ENCODE data around the gene FASTKD2. TPM values are rescaled to one million over a fixed set of nuclear protein-coding genes. Genes with fewer than 3 reads are reported as not detected.
"Not testable (repeated sequence)": the region's sequence is repeated elsewhere in the genome, so short reads cannot be mapped to it uniquely, and the experiment has no call there.

The FASTKD2 gene
- total and polyA plus RNA-seq, 2 donors (not counting 3 experiments of a cell fraction or from before 2014, with no cell fraction given): 20.6 to 22.6 TPM

GRCh38 chr2:206805887-206806607, 40.6 kb downstream of the FASTKD2 start:
- Histone ChIP-seq H4K20me1 (replicated peaks; ENCODE audit: control insufficient read depth, extremely low read depth, insufficient read depth, low read length) (no peaks in the 10 kb centered on the region), H3K36me3 (ENCODE audit: control insufficient read depth in 2 of 2, extremely low read depth in 1 of 2, insufficient read depth in 2 of 2, low read length in 2 of 2) (no peaks in the 10 kb centered on the region), H2AFZ (ENCODE audit: low read depth, low read length) (no peak overlapping the region), H3K4me3 (replicated peaks in 1 of 3; ENCODE audit: insufficient read depth in 1 of 3, low read depth in 1 of 3, low read length in 3 of 3) (no peak overlapping the region), H3K79me2 (ENCODE audit: control insufficient read depth, insufficient read depth, low read length) (no peaks in the 10 kb centered on the region), H3K9me3 (replicated peaks; ENCODE audit: control insufficient read depth, insufficient read depth, low read length) (no peaks in the 10 kb centered on the region), H3K9me1 (replicated peaks; ENCODE audit: control insufficient read depth, extremely low read depth, insufficient read depth, low read length) (no peaks in the 10 kb centered on the region), H3K9ac (replicated peaks; ENCODE audit: extremely low read depth, insufficient read depth, low read length) (no peak overlapping the region), H3K27ac (ENCODE audit: insufficient read depth, low read depth, low read length) (no peak overlapping the region), H3K4me1 (ENCODE audit: control insufficient read depth, extremely low read depth, insufficient read depth, low read length) (no peaks in the 10 kb centered on the region), H3K4me2 (ENCODE audit: insufficient read depth, low read length) (no peak overlapping the region), H3K27me3 (ENCODE audit: control insufficient read depth in 2 of 2, insufficient read depth in 2 of 2, low read length in 2 of 2) (no peaks in the 10 kb centered on the region)
- intact Hi-C loops (cut with micrococcal nuclease) (loop anchor here (10.0 kb wide), 1 partner anchor 919 kb away; no protein-coding TSS in a partner anchor), dilution Hi-C loops (cut with MboI; ENCODE audit: extremely low pct_ligation_motif_present, low sequenced_read_pairs) (no loop called here)
- FAIRE-seq (peak; percentile 43), DNase-seq (ENCODE audit: low read depth, low spot score) (peak; percentile 5)
- ChIA-PET POLR2A (interaction anchor here (0.7 kb wide), 1 partner anchor 357 kb away, joined by 3 read pairs; no protein-coding TSS in a partner anchor), CTCF (no interaction called here)
- TF ChIP-seq MAX (IDR thresholded peaks at IDR 0.05; ENCODE audit: insufficient read depth, insufficient read length) (no peak), POLR2A (IDR thresholded peaks at IDR 0.05; ENCODE audit: low read depth, low read length) (no peak), MYC (IDR thresholded peaks at IDR 0.05; ENCODE audit: low read depth, low read length) (no peak), POLR2AphosphoS5 (IDR thresholded peaks at IDR 0.05; ENCODE audit: insufficient read depth, low read depth, low read length) (no peak), EZH2 (IDR thresholded peaks at IDR 0.05; ENCODE audit: borderline replicate concordance, low read depth, low read length, severe bottlenecking) (no peak), FOS (IDR thresholded peaks at IDR 0.05; ENCODE audit: borderline replicate concordance, insufficient read depth, low read length) (no peak), JUN (IDR thresholded peaks at IDR 0.05; ENCODE audit: borderline replicate concordance, insufficient read depth, insufficient read length, low read depth) (no peak), GATA2 (IDR thresholded peaks at IDR 0.05; ENCODE audit: insufficient read depth, insufficient read length, low read depth, low read length) (no peak), CTCF (IDR thresholded peaks at IDR 0.05; ENCODE audit: extremely low read depth in 1 of 2, insufficient read depth in 1 of 2, low read depth in 1 of 2, low read length in 2 of 2) (no peak)
- no TSS peak for BruUV-seq (replicated peaks)

GRCh38 chr2:206807624-206808023, 42.2 kb downstream of the FASTKD2 start:
- intact Hi-C loops (cut with micrococcal nuclease): loop anchor here (10.0 kb wide), 1 partner anchor 917 kb away; no protein-coding TSS in a partner anchor
- H3K9me3 ChIP-seq (replicated peaks; ENCODE audit: control insufficient read depth, insufficient read depth, low read length); CTCF ChIA-PET; H3K27ac ChIP-seq (ENCODE audit: insufficient read depth, low read depth, low read length); H3K4me1 ChIP-seq (ENCODE audit: control insufficient read depth, extremely low read depth, insufficient read depth, low read length); H3K9me1 ChIP-seq (replicated peaks; ENCODE audit: control insufficient read depth, extremely low read depth, insufficient read depth, low read length); H3K27me3 ChIP-seq (ENCODE audit: control insufficient read depth in 2 of 2, insufficient read depth in 2 of 2, low read length in 2 of 2); H3K36me3 ChIP-seq (ENCODE audit: control insufficient read depth in 2 of 2, extremely low read depth in 1 of 2, insufficient read depth in 2 of 2, low read length in 2 of 2); H3K4me3 ChIP-seq (replicated peaks in 1 of 3; ENCODE audit: insufficient read depth in 1 of 3, low read depth in 1 of 3, low read length in 3 of 3); H3K4me2 ChIP-seq (ENCODE audit: insufficient read depth, low read length); POLR2A ChIA-PET; H4K20me1 ChIP-seq (replicated peaks; ENCODE audit: control insufficient read depth, extremely low read depth, insufficient read depth, low read length); BruUV-seq (replicated peaks); FAIRE-seq; dilution Hi-C loops (cut with MboI; ENCODE audit: extremely low pct_ligation_motif_present, low sequenced_read_pairs); H3K9ac ChIP-seq (replicated peaks; ENCODE audit: extremely low read depth, insufficient read depth, low read length); DNase-seq (ENCODE audit: low read depth, low spot score); H3K79me2 ChIP-seq (ENCODE audit: control insufficient read depth, insufficient read depth, low read length); H2AFZ ChIP-seq (ENCODE audit: low read depth, low read length): not testable (repeated sequence)

All from endothelial cell of umbilical vein (primary cell).